ENCODE measurements around the gene SDHB. TPM values are rescaled to one million over a fixed set of nuclear protein-coding genes. Genes with fewer than 3 reads are reported as not detected.

Gene SDHB
- total and polyA plus RNA-seq, 2 of the 13 experiments (the other 11 are each of a cell fraction or from before 2014, with no cell fraction given) = 136 to 142 TPM

DNA sequence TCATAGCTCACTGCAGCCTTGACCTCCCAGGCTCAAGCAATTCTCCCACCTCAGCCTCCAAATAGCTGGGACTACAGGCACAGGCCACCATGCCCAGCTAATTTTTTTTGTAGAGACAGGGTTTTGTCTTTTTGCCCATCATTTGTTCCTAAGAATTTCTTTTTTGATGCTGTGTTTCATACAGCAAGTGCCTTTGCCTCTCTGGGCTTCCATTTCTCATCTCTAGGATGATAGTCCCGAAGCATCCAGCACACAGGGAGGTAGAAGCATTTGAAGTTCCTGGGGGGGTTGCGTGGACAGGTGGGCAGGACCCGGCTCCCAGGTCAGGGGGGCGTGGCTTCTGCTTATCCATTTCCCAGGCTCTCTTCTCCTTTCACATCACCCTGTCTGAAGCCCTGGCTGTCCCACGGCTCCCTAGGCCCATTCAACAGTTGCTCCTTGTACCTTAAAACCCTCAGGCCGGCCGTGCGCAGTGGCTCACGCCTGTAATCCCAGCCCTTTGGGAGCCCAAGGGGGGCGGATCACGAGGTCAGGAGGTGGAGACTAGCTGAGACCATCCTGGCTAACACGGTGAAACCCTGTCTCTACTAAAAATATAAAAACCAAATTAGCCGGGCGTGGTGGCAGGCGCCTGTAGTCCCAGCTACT, 45.5 kb downstream of the SDHB start:
- ChIA-PET CTCF (ENCODE audit: low intra/inter-chr PET ratio, low total read pairs) (no interaction called here), POLR2A (no interaction called here)
- Histone ChIP-seq H4K20me1 (ENCODE audit: insufficient read depth, low read length) (no peaks in the 10 kb centered on the region), H3K79me2 (ENCODE audit: insufficient read depth, low read length) (no peaks in the 10 kb centered on the region), H3K4me2 (ENCODE audit: low read depth, low read length) (no peak overlapping the region), H2AFZ (ENCODE audit: low read length) (no peak overlapping the region), H3K4me1 (ENCODE audit: insufficient read depth, low read length) (peaks cover 33% of the 10 kb centered on the region), H3K4me3 (replicated peaks in 1 of 3; ENCODE audit: insufficient read depth in 1 of 3, low read depth in 2 of 3, low read length in 3 of 3) (no peak overlapping the region), H3K36me3 (replicated peaks in 1 of 2; ENCODE audit: control insufficient read depth in 1 of 2, insufficient read depth in 2 of 2, low read length in 2 of 2) (peaks cover 1 to 13% of the 10 kb centered on the region in 2 experiments; a peak in 1 of 5 replicates), H3K27me3 (ENCODE audit: control insufficient read depth in 1 of 2, insufficient read depth in 2 of 2, low read length in 2 of 2) (no peaks in the 10 kb centered on the region), H3K9me3 (ENCODE audit: low read length) (no peaks in the 10 kb centered on the region), H3K9ac (ENCODE audit: insufficient read depth, low read depth, low read length) (no peak overlapping the region), H3K27ac (ENCODE audit: extremely low read length, insufficient read depth, low read length) (no peak overlapping the region)
- 96% methylated on average over 13 of the region's 15 CpGs for WGBS (ENCODE audit: low lambda C conversion rate)
- DNase-seq (ENCODE audit: low spot score) = no peak
- BruUV-seq (replicated peaks) = no TSS peak
- in situ Hi-C loops (cut with HindIII; ENCODE audit: extremely low pct_ligation_motif_present, low pct_unique_long_range_greater_than_20kb) (no loop called here), intact Hi-C loops (cut with micrococcal nuclease; ENCODE audit: unreplicated experiment) (no loop called here)
- no peak for ATAC-seq
- TF ChIP-seq ZNF235 (CRISPR knock-in tag; IDR thresholded peaks at IDR 0.05; ENCODE audit: borderline replicate concordance) (no peak), ZNF768 (CRISPR knock-in tag; IDR thresholded peaks at IDR 0.05) (peak; percentile 76)
- TF ChIP-seq, protein P1, sequence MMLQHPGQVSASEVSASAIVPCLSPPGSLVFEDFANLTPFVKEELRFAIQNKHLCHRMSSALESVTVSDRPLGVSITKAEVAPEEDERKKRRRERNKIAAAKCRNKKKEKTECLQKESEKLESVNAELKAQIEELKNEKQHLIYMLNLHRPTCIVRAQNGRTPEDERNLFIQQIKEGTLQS (CRISPR knock-in tag; IDR thresholded peaks at IDR 0.05) = no peak
- no peak for FAIRE-seq

DNA sequence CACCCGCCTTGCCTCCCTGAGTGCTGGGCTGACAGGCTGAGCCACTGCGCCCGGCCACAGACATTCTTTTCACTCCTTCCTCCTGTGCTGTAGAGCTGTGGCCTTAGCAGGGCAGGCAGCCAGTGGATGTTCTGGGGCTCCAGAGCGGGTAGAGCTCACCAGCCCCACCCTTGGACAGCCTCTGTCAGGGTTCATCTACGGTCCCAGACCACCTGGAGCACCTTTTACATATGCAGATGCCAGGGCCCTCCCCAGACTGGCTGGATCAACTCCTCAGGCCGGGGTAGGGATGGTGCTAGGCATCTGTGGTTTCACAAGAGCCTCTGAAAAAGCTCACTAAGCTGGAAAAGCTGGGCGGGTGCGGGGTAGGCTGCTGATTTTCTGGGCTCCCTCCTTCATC, 46.7 kb downstream of the SDHB start:
- H3K9ac ChIP-seq (ENCODE audit: insufficient read depth, low read depth, low read length) = no peak overlapping the region
- H3K4me1 ChIP-seq (ENCODE audit: insufficient read depth, low read length) = peaks cover 20% of the 10 kb centered on the region
- WGBS (ENCODE audit: low lambda C conversion rate) = 100% methylated on average over 6 of the region's 8 CpGs
- FAIRE-seq (no peak), ATAC-seq (no peak), DNase-seq (ENCODE audit: low spot score) (no peak)
- no peaks in the 10 kb centered on the region for H4K20me1 ChIP-seq (ENCODE audit: insufficient read depth, low read length)
- intact Hi-C loops (cut with micrococcal nuclease; ENCODE audit: unreplicated experiment) (no loop called here), in situ Hi-C loops (cut with HindIII; ENCODE audit: extremely low pct_ligation_motif_present, low pct_unique_long_range_greater_than_20kb) (no loop called here)
- POLR2A ChIA-PET = no interaction called here
- no peak overlapping the region for H3K27ac ChIP-seq (ENCODE audit: extremely low read length, insufficient read depth, low read length)
- CTCF ChIA-PET (ENCODE audit: low intra/inter-chr PET ratio, low total read pairs) = no interaction called here
- no TSS peak for BruUV-seq (replicated peaks)
- H3K9me3 ChIP-seq (ENCODE audit: low read length) = no peaks in the 10 kb centered on the region
- no peaks in the 10 kb centered on the region for H3K27me3 ChIP-seq (ENCODE audit: control insufficient read depth in 1 of 2, insufficient read depth in 2 of 2, low read length in 2 of 2)
- H3K79me2 ChIP-seq (ENCODE audit: insufficient read depth, low read length) = no peaks in the 10 kb centered on the region
- no peak overlapping the region for H3K4me2 ChIP-seq (ENCODE audit: low read depth, low read length)
- no peak overlapping the region for H3K4me3 ChIP-seq (replicated peaks in 1 of 3; ENCODE audit: insufficient read depth in 1 of 3, low read depth in 2 of 3, low read length in 3 of 3)
- no peak overlapping the region for H2AFZ ChIP-seq (ENCODE audit: low read length)
- peaks cover 6 to 22% of the 10 kb centered on the region in 2 experiments; a peak in 2 of 5 replicates for H3K36me3 ChIP-seq (replicated peaks in 1 of 2; ENCODE audit: control insufficient read depth in 1 of 2, insufficient read depth in 2 of 2, low read length in 2 of 2)
- TF ChIP-seq ZNF598 (CRISPR knock-in tag; IDR thresholded peaks at IDR 0.05; ENCODE audit: borderline replicate concordance) (no peak), ZNF816 (CRISPR knock-in tag; IDR thresholded peaks at IDR 0.05; ENCODE audit: borderline replicate concordance) (no peak), HMGXB4 (CRISPR knock-in tag; IDR thresholded peaks at IDR 0.05; ENCODE audit: borderline replicate concordance in 1 of 2, low read depth in 1 of 2) (no peak), BHLHE40 (IDR thresholded peaks at IDR 0.05; ENCODE audit: low read length) (no peak), SMYD3 (CRISPR knock-in tag; IDR thresholded peaks at IDR 0.05) (no peak), ZBTB26 (CRISPR knock-in tag; IDR thresholded peaks at IDR 0.05; ENCODE audit: borderline replicate concordance) (no peak), ZNF883 (CRISPR knock-in tag; IDR thresholded peaks at IDR 0.05; ENCODE audit: not compliant biosample characterization) (no peak), MIER3 (CRISPR knock-in tag; IDR thresholded peaks at IDR 0.05; ENCODE audit: borderline replicate concordance) (no peak), TBX3 (IDR thresholded peaks at IDR 0.05; ENCODE audit: borderline replicate concordance) (no peak), ZNF180 (CRISPR knock-in tag; IDR thresholded peaks at IDR 0.05; ENCODE audit: borderline replicate concordance, low read depth) (no peak)

Measured in HepG2 (cell line).